PC-3 (cell line): Measurements from ENCODE around the gene LINC01488. TPM values are rescaled to one million over a fixed set of nuclear protein-coding genes. Genes with fewer than 3 reads are reported as not detected.

ENCODE experiments used
- ATAC-seq: fragments of 200-7000 bp; cut with Tn5 transposase; 2 replicates; pipeline ENCODE4 v1.9.1; 2020; ENCODE audit warnings: mild to moderate bottlenecking, moderate library complexity
- BruUV-seq: library from RNA; stranded (reverse); fragments of 400-500 nt; replicated peaks from 2 replicates; lab custom pipeline; 2021; lab: Mats Ljungman, UMichigan
- CTCF ChIA-PET: fragments of 300-600 bp; sonication (Branson Sonifier 250); formaldehyde crosslinking; loops from one replicate; lab custom pipeline; 2022; ENCODE audit warnings: antibody characterized with exemption; lab: Charles Lee
- POLR2A ChIA-PET: fragments of 300-600 bp; sonication (Branson Sonifier 250); formaldehyde crosslinking; loops from one replicate; lab custom pipeline; 2022; ENCODE audit warnings: antibody characterized with exemption; ENCODE audit not compliant: unreplicated experiment; lab: Charles Lee
- DNase-seq: peaks from one replicate; pipeline ENCODE4 v3.0.0-alpha.2; 2015
- H2AFZ ChIP-seq: fragments of 300-600 bp; sonication (generic); 2 replicates; pipeline ENCODE4 v1.6.0; 2016; ENCODE audit warnings: antibody characterized with exemption, low read length
- H3F3A ChIP-seq: fragments of 300-600 bp; sonication (generic); one replicate; pipeline ENCODE4 v1.6.0; 2017; ENCODE audit warnings: antibody characterized with exemption, low read length, control low read depth, mild to moderate bottlenecking; ENCODE audit not compliant: unreplicated experiment
- H3K27ac ChIP-seq: fragments of 300-600 bp; sonication (generic); 2 replicates; pipeline ENCODE4 v1.5.1; 2016; ENCODE audit warnings: mild to moderate bottlenecking, low read length
- H3K27me3 ChIP-seq: fragments of 300-600 bp; sonication (generic); 2 replicates; pipeline ENCODE4 v1.6.1; 2016; ENCODE audit warnings: low read length, mixed read lengths
- H3K36me3 ChIP-seq: fragments of 300-600 bp; sonication (generic); 2 replicates; pipeline ENCODE4 v1.6.1; 2016; ENCODE audit warnings: low read depth, mixed run types, low read length, mixed read lengths
- H3K4me1 ChIP-seq: fragments of 300-600 bp; sonication (generic); 2 replicates; pipeline ENCODE4 v1.5.1; 2016; ENCODE audit warnings: low read length; ENCODE audit not compliant: insufficient read depth
- H3K4me2 ChIP-seq: fragments of 300-600 bp; sonication (generic); 2 replicates; pipeline ENCODE4 v1.6.0; 2016; ENCODE audit warnings: low read length
- H3K4me3 ChIP-seq: fragments of 300-600 bp; sonication (generic); 2 replicates; pipeline ENCODE4 v1.5.1; 2016; ENCODE audit warnings: mild to moderate bottlenecking, low read length, mixed read lengths
- H3K79me2 ChIP-seq: fragments of 300-600 bp; sonication (generic); 2 replicates; pipeline ENCODE4 v1.6.1; 2017; ENCODE audit warnings: low read length, mixed read lengths
- H3K9ac ChIP-seq: fragments of 300-600 bp; sonication (generic); 2 replicates; pipeline ENCODE4 v1.6.0; 2016; ENCODE audit warnings: mild to moderate bottlenecking, low read length
- H3K9me2 ChIP-seq: fragments of 300-600 bp; sonication (generic); replicated peaks from 2 replicates; pipeline ENCODE4 v1.6.1; 2016; ENCODE audit warnings: mixed run types, low read length, mixed read lengths
- H3K9me3 ChIP-seq: fragments of 300-600 bp; sonication (generic); 2 replicates; pipeline ENCODE4 v1.6.1; 2016; ENCODE audit warnings: low read length, mixed read lengths
- H4K20me1 ChIP-seq: fragments of 300-600 bp; sonication (generic); 2 replicates; pipeline ENCODE4 v1.6.1; 2016; ENCODE audit warnings: low read length, mixed read lengths
- CTCF ChIP-seq: fragments of 300-600 bp; sonication (generic); conservative IDR thresholded peaks from 2 replicates; pipeline ENCODE4 v1.5.1; 2017; ENCODE audit warnings: antibody characterized with exemption, low read depth, mild to moderate bottlenecking, low read length
- EZH2 ChIP-seq: fragments of 300-600 bp; sonication (generic); IDR thresholded peaks from one replicate; pipeline ENCODE4 v1.6.1; 2017; ENCODE audit warnings: antibody characterized with exemption, mild to moderate bottlenecking, low read length; ENCODE audit not compliant: unreplicated experiment
- EZH2phosphoT487 ChIP-seq: fragments of 300-600 bp; sonication (generic); IDR thresholded peaks from 2 replicates; pipeline ENCODE4 v1.6.1; 2018; ENCODE audit warnings: mild to moderate bottlenecking, antibody characterized with exemption, low read length, borderline replicate concordance
- intact Hi-C: fragments of 100-400 bp; cut with micrococcal nuclease; formaldehyde crosslinking; loops from 2 replicates; pipeline ENCODE4 v1.9.0; 2023
- total RNA-seq: library from RNA; depleted of rRNA; stranded (reverse); fragments of >200 nt; gene quantifications from 2 replicates; pipeline ENCODE4 v1.2.3, GENCODE V29; 2014

LINC01488 gene
- total RNA-seq, 1 experiment from 2014 or later, result not detected

GRCh38 chr11:69538854-69539253, 57.4 kb downstream of the LINC01488 start:
- H3K9me3 ChIP-seq, result no peaks in the 10 kb centered on the region
- H3F3A ChIP-seq, result no peaks in the 10 kb centered on the region
- no peak overlapping the region for H3K9ac ChIP-seq
- H3K4me2 ChIP-seq, result no peak overlapping the region
- no peak overlapping the region for H2AFZ ChIP-seq
- no peaks in the 10 kb centered on the region for H3K79me2 ChIP-seq
- no peaks in the 10 kb centered on the region for H4K20me1 ChIP-seq
- ATAC-seq (no peak), DNase-seq (no peak)
- H3K27ac ChIP-seq, result no peak overlapping the region
- CTCF ChIA-PET, result no interaction called here
- POLR2A ChIA-PET, result no interaction called here
- no peaks in the 10 kb centered on the region for H3K9me2 ChIP-seq
- TF ChIP-seq EZH2 (no peak), CTCF (no peak), EZH2phosphoT487 (no peak)
- peaks cover 7% of the 10 kb centered on the region; the same call in 1 of the 2 replicates for H3K4me1 ChIP-seq
- BruUV-seq, result no TSS peak
- H3K4me3 ChIP-seq, result no peak overlapping the region
- H3K27me3 ChIP-seq, result no peaks in the 10 kb centered on the region
- intact Hi-C loops, result no loop called here
- no peaks in the 10 kb centered on the region for H3K36me3 ChIP-seq

DNA sequence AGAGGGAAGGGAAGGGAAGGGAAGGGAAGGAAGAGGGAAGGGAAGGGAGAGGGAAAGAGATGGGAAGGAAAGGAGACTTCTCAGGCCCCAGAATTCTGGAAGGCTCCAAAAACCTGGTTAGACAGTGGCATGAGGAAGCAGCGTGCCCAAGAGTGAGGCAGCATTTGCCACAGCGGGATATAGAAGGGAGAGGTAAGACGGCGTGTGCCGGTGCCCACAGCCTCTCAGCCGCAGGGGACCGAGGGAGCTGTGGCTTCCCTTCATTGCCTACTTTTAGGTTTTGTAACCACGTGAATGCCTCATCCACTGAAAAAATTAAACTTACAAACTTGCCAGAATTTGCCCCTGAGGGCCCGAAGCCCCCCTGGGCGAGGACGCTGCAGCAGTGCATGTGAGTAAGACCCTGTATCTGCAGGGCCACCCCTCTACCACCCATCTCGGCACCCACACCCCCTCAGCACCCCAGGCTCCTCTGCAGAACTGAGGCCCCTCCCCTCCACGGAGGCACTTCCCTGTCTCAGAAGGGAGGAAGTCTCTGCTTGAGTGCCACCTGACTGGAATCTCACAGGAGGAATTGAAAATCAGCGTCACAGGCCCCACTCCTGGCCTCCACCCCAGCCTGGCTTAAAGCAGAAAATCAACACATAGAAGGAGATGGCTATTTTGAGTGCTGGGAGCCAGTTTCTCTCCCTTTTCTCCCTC, 58.1 kb downstream of the LINC01488 start:
- ChIA-PET CTCF (no interaction called here), POLR2A (no interaction called here)
- H3F3A ChIP-seq, result no peaks in the 10 kb centered on the region
- no peaks in the 10 kb centered on the region for H4K20me1 ChIP-seq
- H2AFZ ChIP-seq, result no peak overlapping the region
- H3K36me3 ChIP-seq, result no peaks in the 10 kb centered on the region
- H3K4me1 ChIP-seq, result peaks cover 7% of the 10 kb centered on the region; the same call in 1 of the 2 replicates
- no peaks in the 10 kb centered on the region for H3K9me3 ChIP-seq
- DNase-seq (no peak), ATAC-seq (no peak; the same call in 1 of the 2 replicates)
- no peak overlapping the region for H3K4me3 ChIP-seq
- no peak overlapping the region for H3K27ac ChIP-seq
- H3K9me2 ChIP-seq, result no peaks in the 10 kb centered on the region
- no peak for TF ChIP-seq EZH2
- TF ChIP-seq EZH2phosphoT487, result no peak
- H3K4me2 ChIP-seq, result no peak overlapping the region
- intact Hi-C loops, result no loop called here
- BruUV-seq, result no TSS peak
- no peaks in the 10 kb centered on the region for H3K79me2 ChIP-seq
- no peak overlapping the region for H3K9ac ChIP-seq
- no peaks in the 10 kb centered on the region for H3K27me3 ChIP-seq

GRCh38 chr11:69540118-69541000, 58.9 kb downstream of the LINC01488 start:
- Histone ChIP-seq H3K79me2 (no peaks in the 10 kb centered on the region), H2AFZ (no peak overlapping the region), H3K27me3 (no peaks in the 10 kb centered on the region), H3K36me3 (no peaks in the 10 kb centered on the region), H3K9me2 (no peaks in the 10 kb centered on the region), H3F3A (no peaks in the 10 kb centered on the region), H3K9ac (no peak overlapping the region), H4K20me1 (no peaks in the 10 kb centered on the region), H3K4me1 (peaks cover 7% of the 10 kb centered on the region; the same call in 1 of the 2 replicates), H3K9me3 (no peaks in the 10 kb centered on the region), H3K4me2 (no peak overlapping the region), H3K27ac (no peak overlapping the region), H3K4me3 (no peak overlapping the region)
- DNase-seq (peak; percentile 16), ATAC-seq (peak; percentile 38; the same call in 1 of the 2 replicates)
- no peak for TF ChIP-seq EZH2
- TF ChIP-seq CTCF, result no peak; the same call in 1 of the 2 replicates
- no peak for TF ChIP-seq EZH2phosphoT487
- intact Hi-C loops, result no loop called here
- ChIA-PET POLR2A (no interaction called here), CTCF (no interaction called here)
- BruUV-seq, result no TSS peak
